Vagina (tissue), 2 donors: ENCODE results near the gene SLC25A47.

Experiments used
- POLR2A ChIP-seq, 2 donors: fragments of 450-650 bp; IDR thresholded peaks; one replicate each; pipeline ENCODE4 v1.6.1; 2017; ENCODE audit warnings: antibody characterized with exemption in 2 of 2, mild to moderate bottlenecking in 2 of 2, moderate library complexity in 2 of 2
- POLR2AphosphoS5 ChIP-seq, 2 donors: sonication (generic); formaldehyde crosslinking; IDR thresholded peaks; one replicate each; pipeline ENCODE4 v1.9.0; 2017; ENCODE audit warnings: antibody characterized with exemption in 2 of 2, mild to moderate bottlenecking in 2 of 2, low read depth in 1 of 2; ENCODE audit not compliant: insufficient read depth in 1 of 2
- TF ChIP-seq, protein P1 (sequence below), 3 experiments: fragments of 450-650 bp in 2 of 3; fragments of 200-600 bp in 1 of 3; sonication (generic) in 1 of 3; IDR thresholded peaks; one replicate each; pipeline ENCODE4 v1.5.1; 2017 to 2019; ENCODE audit warnings: antibody characterized with exemption in 3 of 3, mild to moderate bottlenecking in 2 of 3, moderate library complexity in 2 of 3

DNA sequence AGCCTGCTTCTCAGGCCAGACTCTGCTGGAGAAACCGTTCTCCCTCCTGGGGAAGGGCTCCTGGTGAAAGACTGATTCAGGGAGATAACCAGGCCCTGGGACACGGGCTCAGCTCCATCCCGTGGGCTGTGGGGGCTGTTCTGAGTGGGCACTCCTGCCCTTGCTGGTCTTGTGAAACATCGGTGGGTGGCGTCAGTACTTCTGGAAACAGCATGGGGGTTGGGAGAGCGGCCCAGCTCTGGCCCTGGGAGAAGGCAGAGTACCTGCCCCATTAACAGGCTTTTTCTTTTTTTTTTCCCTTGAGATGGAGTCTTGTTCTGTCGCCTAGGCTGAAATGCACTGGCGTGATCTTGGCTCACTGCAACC, 786 bp downstream of the SLC25A47 start:
- TF ChIP-seq, protein P1, sequence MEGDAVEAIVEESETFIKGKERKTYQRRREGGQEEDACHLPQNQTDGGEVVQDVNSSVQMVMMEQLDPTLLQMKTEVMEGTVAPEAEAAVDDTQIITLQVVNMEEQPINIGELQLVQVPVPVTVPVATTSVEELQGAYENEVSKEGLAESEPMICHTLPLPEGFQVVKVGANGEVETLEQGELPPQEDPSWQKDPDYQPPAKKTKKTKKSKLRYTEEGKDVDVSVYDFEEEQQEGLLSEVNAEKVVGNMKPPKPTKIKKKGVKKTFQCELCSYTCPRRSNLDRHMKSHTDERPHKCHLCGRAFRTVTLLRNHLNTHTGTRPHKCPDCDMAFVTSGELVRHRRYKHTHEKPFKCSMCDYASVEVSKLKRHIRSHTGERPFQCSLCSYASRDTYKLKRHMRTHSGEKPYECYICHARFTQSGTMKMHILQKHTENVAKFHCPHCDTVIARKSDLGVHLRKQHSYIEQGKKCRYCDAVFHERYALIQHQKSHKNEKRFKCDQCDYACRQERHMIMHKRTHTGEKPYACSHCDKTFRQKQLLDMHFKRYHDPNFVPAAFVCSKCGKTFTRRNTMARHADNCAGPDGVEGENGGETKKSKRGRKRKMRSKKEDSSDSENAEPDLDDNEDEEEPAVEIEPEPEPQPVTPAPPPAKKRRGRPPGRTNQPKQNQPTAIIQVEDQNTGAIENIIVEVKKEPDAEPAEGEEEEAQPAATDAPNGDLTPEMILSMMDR (IDR thresholded peaks at IDR 0.05), result no peak
- no peak for TF ChIP-seq POLR2AphosphoS5 (IDR thresholded peaks at IDR 0.05; ENCODE audit: insufficient read depth in 1 of 2, low read depth in 1 of 2)
- TF ChIP-seq POLR2A (IDR thresholded peaks at IDR 0.05), result no peak
